Epithelial cell of proximal tubule (primary cell): ENCODE results near the gene NBEA. TPM values are rescaled to one million over a fixed set of nuclear protein-coding genes. Genes with fewer than 3 reads are reported as not detected.

Experiments
- DNase-seq: peaks from one replicate; pipeline ENCODE4 v3.0.0-alpha.2; 2011; ENCODE audit warnings: low read depth
- H3K4me3 ChIP-seq: 2 replicates; pipeline ENCODE4 v1.5.1; 2011; ENCODE audit warnings: low read depth, mild to moderate bottlenecking, low read length
- CTCF ChIP-seq: conservative IDR thresholded peaks from 2 replicates; pipeline ENCODE4 v1.5.1; 2012; ENCODE audit warnings: low read depth, mild to moderate bottlenecking, low read length
- total RNA-seq: library from RNA; depleted of rRNA; stranded (reverse); fragments of >200 nt; gene quantifications from 2 replicates; pipeline ENCODE4 v1.2.3, GENCODE V29; 2015

The NBEA gene
- total RNA-seq, 1 donor from 2014 or later = 2.7 TPM

GRCh38 chr13:35694031-35694430 is 752.0 kb downstream of the NBEA start:
- H3K4me3 ChIP-seq = no peak overlapping the region
- no peak for DNase-seq
- TF ChIP-seq CTCF = no peak

GRCh38 chr13:35694549-35695447 is 752.7 kb downstream of the NBEA start:
- no peak overlapping the region for H3K4me3 ChIP-seq
- no peak for DNase-seq
- TF ChIP-seq CTCF = no peak

- DNase-seq = no peak
- H3K4me3 ChIP-seq = no peak overlapping the region
- no peak for TF ChIP-seq CTCF
Observed at GRCh38 chr13:35695448-35695770, 753.3 kb downstream of the NBEA start.

GRCh38 chr13:35697186-35697730 is 755.2 kb downstream of the NBEA start:
- no peak overlapping the region for H3K4me3 ChIP-seq
- no peak for TF ChIP-seq CTCF
- no peak for DNase-seq

GRCh38 chr13:35698911-35699576 is 757.0 kb downstream of the NBEA start:
- no peak for DNase-seq
- no peak for TF ChIP-seq CTCF
- H3K4me3 ChIP-seq = no peak overlapping the region

GRCh38 chr13:35699825-35700510 is 757.9 kb downstream of the NBEA start:
- no peak overlapping the region for H3K4me3 ChIP-seq
- no peak for DNase-seq

More at GRCh38 chr13:35699825-35700510, 757.9 kb downstream of the NBEA start:
- TF ChIP-seq CTCF = no peak
